EH (cell line): Measurements from ENCODE around the gene LHFPL3.
"Not testable (repeated sequence)": the region's sequence is repeated elsewhere in the genome, so short reads cannot be mapped to it uniquely, and the experiment has no call there.

Experiments
- DNase-seq: peaks from one replicate; pipeline ENCODE4 v3.0.0-alpha.2; 2015; ENCODE audit warnings: low read depth

Gene LHFPL3

GRCh38 chr7:104695563-104695962 is 367.2 kb downstream of the LHFPL3 start:
- DNase-seq, result no peak

GRCh38 chr7:104700336-104700735 is 371.9 kb downstream of the LHFPL3 start:
- DNase-seq, result no peak

DNA sequence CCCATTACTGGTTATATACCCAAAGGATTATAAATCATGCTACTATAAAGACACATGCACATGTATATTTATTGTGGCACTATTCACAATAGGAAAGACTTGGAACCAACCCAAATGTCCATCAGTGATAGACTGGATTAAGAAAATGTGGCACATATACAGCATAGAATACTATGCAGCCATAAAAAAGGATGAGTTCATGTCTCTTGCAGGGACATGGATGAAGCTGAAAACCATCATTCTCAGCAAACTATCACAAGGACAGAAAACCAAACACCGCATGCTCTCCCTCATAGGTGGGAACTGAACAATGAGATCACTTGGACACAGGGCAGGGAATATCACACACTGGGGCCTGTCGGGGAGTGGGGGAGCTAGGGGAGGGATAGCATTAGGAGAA is 392.6 kb downstream of the LHFPL3 start:
- not testable (repeated sequence) for DNase-seq

DNA sequence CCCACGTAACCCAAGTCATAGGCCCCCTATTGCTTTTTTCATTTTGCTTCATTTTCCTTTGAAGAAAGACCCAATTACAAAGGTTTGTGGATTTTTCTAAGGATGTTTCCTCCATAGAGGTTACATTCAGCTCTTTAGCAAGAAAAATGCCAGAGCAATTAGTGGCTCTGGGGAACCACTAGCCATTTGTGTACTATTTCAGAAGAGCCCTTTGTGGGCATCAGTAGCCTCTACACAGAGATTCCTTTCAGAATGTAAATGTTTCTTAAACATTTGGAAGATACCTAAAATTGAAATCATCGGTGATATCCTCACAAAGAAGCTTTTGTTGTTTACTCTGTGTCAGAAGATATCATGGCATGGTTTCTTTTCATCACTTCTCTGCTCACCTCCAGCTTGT is 394.6 kb downstream of the LHFPL3 start:
- no peak for DNase-seq

- DNase-seq, result no peak
These were observed 430.1 kb downstream of the LHFPL3 start for GRCh38 chr7:104758504-104758903.

GRCh38 chr7:104761892-104762291 is 433.5 kb downstream of the LHFPL3 start:
- DNase-seq, result no peak

GRCh38 chr7:104767113-104767512 is 438.7 kb downstream of the LHFPL3 start:
- no peak for DNase-seq

- DNase-seq, result no peak
These were observed 439.6 kb downstream of the LHFPL3 start for GRCh38 chr7:104767826-104768536.

- no peak for DNase-seq
These were observed 444.3 kb downstream of the LHFPL3 start for GRCh38 chr7:104772405-104773345.

DNA sequence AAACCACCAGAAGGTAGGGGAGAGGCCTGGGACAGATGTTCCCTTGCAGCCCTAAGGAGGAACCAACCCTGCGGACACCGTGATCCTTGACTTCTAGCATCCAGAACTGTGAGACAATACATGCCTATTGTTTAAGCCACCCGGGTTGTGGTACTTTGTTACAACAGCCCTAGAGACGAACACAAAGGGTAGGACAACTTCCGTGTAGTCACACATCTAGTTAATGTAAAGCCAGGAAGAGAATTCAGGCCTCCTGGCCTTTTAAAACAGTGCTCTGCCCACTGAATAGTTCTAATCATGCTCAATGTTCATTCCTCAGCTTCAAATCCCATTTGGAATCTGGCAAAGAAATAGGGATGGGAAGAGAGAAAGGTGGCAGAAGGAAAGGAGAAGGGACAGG is 445.4 kb downstream of the LHFPL3 start:
- no peak for DNase-seq

GRCh38 chr7:104775531-104775930 is 447.1 kb downstream of the LHFPL3 start:
- DNase-seq, result no peak

GRCh38 chr7:104777301-104777800 is 448.9 kb downstream of the LHFPL3 start:
- DNase-seq, result no peak

- no peak for DNase-seq
These were observed 451.5 kb downstream of the LHFPL3 start for GRCh38 chr7:104779888-104780287.

DNA sequence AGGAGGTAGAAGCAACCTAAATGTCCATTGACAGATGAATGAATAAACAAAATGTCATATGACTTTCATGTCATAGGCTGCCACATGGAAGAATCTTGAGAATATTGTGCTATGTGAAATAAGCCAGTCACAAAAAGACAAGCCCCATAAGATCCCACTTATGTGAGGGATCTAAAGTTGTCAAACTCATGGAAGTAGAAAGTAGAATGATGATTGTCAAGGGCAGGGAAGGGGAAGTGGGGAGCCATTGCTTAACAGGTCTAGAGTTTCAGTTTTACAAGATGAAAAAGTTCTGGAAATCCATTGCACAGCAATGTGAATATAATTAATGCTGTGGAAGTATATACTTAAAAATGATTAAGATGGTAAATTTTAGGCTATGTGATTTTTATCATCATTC is 456.3 kb downstream of the LHFPL3 start:
- no peak for DNase-seq

DNA sequence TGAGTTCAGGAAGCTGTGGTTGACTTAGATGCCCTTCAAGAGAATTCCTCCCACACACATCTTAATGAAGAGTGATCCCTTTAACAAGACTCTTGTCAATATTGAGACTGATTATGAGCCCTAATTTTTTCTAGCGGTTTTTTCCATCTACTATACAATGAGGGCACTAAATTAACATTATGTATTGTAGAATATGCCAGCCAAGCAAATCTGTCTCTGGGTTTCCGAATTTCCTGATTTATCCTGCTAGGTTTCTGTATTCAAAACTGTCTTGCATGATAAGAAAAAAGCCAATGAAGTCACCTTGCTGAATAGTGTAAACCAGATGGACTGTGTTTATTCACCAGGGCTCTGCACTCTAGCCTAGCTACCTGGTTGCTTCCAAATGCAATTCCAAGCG is 461.4 kb downstream of the LHFPL3 start:
- no peak for DNase-seq

- no peak for DNase-seq
These were observed 462.0 kb downstream of the LHFPL3 start for GRCh38 chr7:104790440-104790839.

- no peak for DNase-seq
These were observed 462.7 kb downstream of the LHFPL3 start for GRCh38 chr7:104791080-104791479.

GRCh38 chr7:104793066-104793465 is 464.7 kb downstream of the LHFPL3 start:
- no peak for DNase-seq

DNA sequence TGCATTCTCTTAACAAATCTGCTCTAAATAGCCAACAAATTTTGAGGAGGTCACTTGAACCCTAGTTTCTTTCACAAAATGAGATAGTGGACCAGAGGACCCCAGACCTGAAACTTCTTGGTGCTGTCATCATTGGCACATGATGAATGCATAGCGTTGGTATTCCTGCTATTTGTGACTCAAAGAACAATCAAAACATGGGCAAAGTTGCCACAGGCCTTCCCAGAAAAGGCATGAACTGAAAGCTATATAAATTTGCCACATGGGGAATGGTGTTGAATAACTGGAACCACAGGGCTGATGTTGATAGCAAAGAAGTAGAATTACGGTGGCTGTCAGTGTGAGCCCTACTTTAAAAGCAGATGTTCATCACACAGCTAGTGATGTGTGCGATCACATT is 465.8 kb downstream of the LHFPL3 start:
- DNase-seq, result no peak

DNA sequence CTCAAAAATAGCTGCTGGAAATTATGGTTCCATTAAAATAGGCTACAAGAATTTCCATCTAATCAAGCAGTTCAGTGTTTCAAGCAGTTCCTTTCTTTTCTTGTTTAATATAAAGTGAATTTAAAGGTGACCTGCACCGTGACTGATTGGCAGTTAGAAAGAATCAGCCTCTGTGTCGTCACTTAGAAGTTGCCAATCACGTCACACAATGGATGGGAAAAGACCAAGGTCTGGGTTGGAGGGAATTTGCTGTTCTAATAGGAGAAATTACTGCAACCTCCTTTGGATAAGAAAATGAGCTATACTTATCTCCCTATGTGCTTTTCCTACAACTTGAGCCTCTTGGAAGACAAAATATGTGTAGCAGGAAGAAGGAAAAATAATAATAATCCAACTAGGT is 466.2 kb downstream of the LHFPL3 start:
- no peak for DNase-seq

- no peak for DNase-seq
These were observed 466.7 kb downstream of the LHFPL3 start for GRCh38 chr7:104795086-104795485.

GRCh38 chr7:104795616-104796398 is 467.4 kb downstream of the LHFPL3 start:
- DNase-seq, result no peak
